K562 (cell line): ENCODE measurements around the gene IZUMO4. TPM values are rescaled to one million over a fixed set of nuclear protein-coding genes. Genes with fewer than 3 reads are reported as not detected.

Experiments
- CBX1 ChIP-seq: sonication (generic); IDR thresholded peaks from 2 replicates; pipeline ENCODE4 v1.6.1; 2016; ENCODE audit warnings: antibody characterized with exemption, low read depth, mild to moderate bottlenecking
- FOXJ2 ChIP-seq: fragments of 200-800 bp; sonication (Bioruptor generic); IDR thresholded peaks from 2 replicates; pipeline ENCODE4 v1.6.1; 2016; ENCODE audit warnings: missing genetic modification characterization, missing compliant biosample characterization
- GTF2F1 ChIP-seq: IDR thresholded peaks from 2 replicates; pipeline ENCODE4 v1.6.1; 2011; ENCODE audit warnings: low read depth, low read length, improper control_type of control experiment
- KLF6 ChIP-seq: fragments of 250-450 bp; sonication (Bioruptor Pico); IDR thresholded peaks from 2 replicates; pipeline ENCODE4 v1.4.0; 2020; ENCODE audit warnings: mild to moderate bottlenecking, moderate library complexity, borderline replicate concordance
- MYNN ChIP-seq, 2 experiments: sonication (generic); formaldehyde crosslinking in 1 of 2; IDR thresholded peaks; 2 replicates each; pipeline versions ENCODE4 v1.5.0 to v1.6.1; 2016 to 2020; ENCODE audit warnings: antibody characterized with exemption in 1 of 2, missing genetic modification reagents in 1 of 2
- NONO ChIP-seq, 2 experiments: fragments of 200-400 bp in 1 of 2; fragments of 450-650 bp in 1 of 2; formaldehyde crosslinking in 1 of 2; IDR thresholded peaks; 2 replicates each; pipeline ENCODE4 v1.6.1; 2017; ENCODE audit warnings: low read depth in 2 of 2, mild to moderate bottlenecking in 2 of 2, moderate library complexity in 2 of 2, low read length in 1 of 2
- RBFOX2 ChIP-seq: fragments of 200-400 bp; formaldehyde crosslinking; IDR thresholded peaks from 2 replicates; pipeline ENCODE4 v1.6.1; 2017; ENCODE audit warnings: low read depth, mild to moderate bottlenecking, low read length, moderate library complexity
- TFAP4 ChIP-seq: sonication (generic); formaldehyde crosslinking; IDR thresholded peaks from 2 replicates; pipeline ENCODE4 v1.8.0; 2022; ENCODE audit warnings: missing genetic modification reagents, mild to moderate bottlenecking, moderate library complexity, borderline replicate concordance
- ZBTB33 ChIP-seq: sonication (generic); formaldehyde crosslinking; IDR thresholded peaks from 2 replicates; pipeline ENCODE4 v1.8.1; 2023; ENCODE audit warnings: mild to moderate bottlenecking, missing genetic modification reagents
- ZBTB5 ChIP-seq: fragments of 450-650 bp; IDR thresholded peaks from 2 replicates; pipeline ENCODE4 v1.6.1; 2017; ENCODE audit warnings: antibody characterized with exemption
- ZFP1 ChIP-seq: fragments of 450-650 bp; formaldehyde crosslinking; IDR thresholded peaks from 2 replicates; pipeline ENCODE4 v1.4.0; 2020; ENCODE audit warnings: mild to moderate bottlenecking, mixed read lengths
- ZNF197 ChIP-seq: fragments of 200-800 bp; sonication (Bioruptor generic); IDR thresholded peaks from 2 replicates; pipeline ENCODE4 v1.6.1; 2016; ENCODE audit warnings: low read depth, missing genetic modification characterization, missing compliant biosample characterization
- ZNF263 ChIP-seq: sonication (generic); formaldehyde crosslinking; IDR thresholded peaks from 2 replicates; pipeline ENCODE4 v1.8.0; 2022; ENCODE audit warnings: mild to moderate bottlenecking, missing genetic modification reagents, borderline replicate concordance
- ZNF431 ChIP-seq: sonication (generic); formaldehyde crosslinking; IDR thresholded peaks from 2 replicates; pipeline ENCODE4 v1.8.0; 2022; ENCODE audit warnings: mild to moderate bottlenecking, missing genetic modification reagents
- ZNF780A ChIP-seq: fragments of 250-450 bp; sonication (Bioruptor Pico); IDR thresholded peaks from 2 replicates; pipeline ENCODE4 v1.5.0; 2021; ENCODE audit warnings: mild to moderate bottlenecking
- ZSCAN32 ChIP-seq: fragments of 450-650 bp; formaldehyde crosslinking; IDR thresholded peaks from 2 replicates; pipeline ENCODE4 v1.4.0; 2020; ENCODE audit warnings: mild to moderate bottlenecking, moderate library complexity
- polyA plus RNA-seq, 8 experiments: library from polyadenylated mRNA; depleted of rRNA in 4 of 8; stranded (reverse) in 5 of 8; unstranded in 3 of 8; fragments of >200 nt; fragmentation: Nextera tagmentation in 2 of 8; fragmentation: Illumina TruSeq in 1 of 8; extraction: Ambion mirVana in 2 of 8; extraction: Trizol in 1 of 8; gene quantifications; 2 replicates each; pipeline versions ENCODE4 v1.2.1 to v1.2.3, GENCODE V29; 2011 to 2014; ENCODE audit warnings: inconsistent platforms in 1 of 8, missing spikeins in 1 of 8
- total RNA-seq, 7 experiments: library from RNA; depleted of rRNA in 6 of 7; stranded (reverse); fragments of >200 nt in 6 of 7; fragmentation: Illumina TruSeq in 2 of 7; extraction: Trizol in 2 of 7; gene quantifications; 2 replicates each; pipeline versions ENCODE4 v1.2.1 to v1.2.3, GENCODE V29; 2011 to 2021; ENCODE audit warnings: low replicate concordance in 1 of 7
- TF ChIP-seq, protein P1 (sequence below): IDR thresholded peaks from 3 replicates; pipeline ENCODE4 v1.6.1; 2011; ENCODE audit warnings: borderline replicate concordance, mild to moderate bottlenecking; ENCODE audit not compliant: insufficient read length, insufficient read depth

The IZUMO4 gene
- total and polyA plus RNA-seq, 9 of the 15 experiments (the other 6 are each of a cell fraction or from before 2014, with no cell fraction given): 0.07 to 3.9 (median 1.2) TPM

GRCh38 chr19:2084993-2085720 is 11.6 kb upstream of the IZUMO4 start (continued):
- TF ChIP-seq ZNF263 (no peak), ZSCAN32 (CRISPR knock-in tag) (no peak), KLF6 (no peak), TFAP4 (peak; percentile 19; the same call in 1 of the 2 replicates), ZNF431 (CRISPR knock-in tag) (no peak), MYNN (IDR thresholded peaks at IDR 0.05) (no peak), MYNN (CRISPR knock-in tag; IDR thresholded peaks at IDR 0.05) (no peak), ZBTB33 (CRISPR knock-in tag) (peak; percentile 68), ZBTB5 (no peak), GTF2F1 (no peak), ZNF197 (CRISPR knock-in tag) (no peak), ZNF780A (no peak), ZFP1 (CRISPR knock-in tag) (no peak), CBX1 (no peak), NONO (IDR thresholded peaks at IDR 0.05; ENCODE audit: low read depth in 2 of 2, low read length in 1 of 2) (no peak), FOXJ2 (tag) (no peak), RBFOX2 (peak; percentile 52)
- TF ChIP-seq, protein P1, sequence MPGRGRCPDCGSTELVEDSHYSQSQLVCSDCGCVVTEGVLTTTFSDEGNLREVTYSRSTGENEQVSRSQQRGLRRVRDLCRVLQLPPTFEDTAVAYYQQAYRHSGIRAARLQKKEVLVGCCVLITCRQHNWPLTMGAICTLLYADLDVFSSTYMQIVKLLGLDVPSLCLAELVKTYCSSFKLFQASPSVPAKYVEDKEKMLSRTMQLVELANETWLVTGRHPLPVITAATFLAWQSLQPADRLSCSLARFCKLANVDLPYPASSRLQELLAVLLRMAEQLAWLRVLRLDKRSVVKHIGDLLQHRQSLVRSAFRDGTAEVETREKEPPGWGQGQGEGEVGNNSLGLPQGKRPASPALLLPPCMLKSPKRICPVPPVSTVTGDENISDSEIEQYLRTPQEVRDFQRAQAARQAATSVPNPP: no peak
